HL-60 (cell line): ENCODE measurements around the gene DOCK8.
A peak's percentile ranks its signal among the peaks of the same experiment; 100 is the strongest.

Experiments
- DNase-seq, 2 experiments: peaks; one replicate each; pipeline ENCODE4 v3.0.0-alpha.2; 2010 to 2020; ENCODE audit warnings: low read depth in 1 of 2, low spot score in 1 of 2
- H3K27ac ChIP-seq: fragments of 250-450 bp; sonication (Bioruptor Pico); replicated peaks from 2 replicates; pipeline ENCODE4 v1.5.1; 2020; ENCODE audit warnings: mild to moderate bottlenecking, moderate library complexity
- H3K27me3 ChIP-seq: fragments of 250-450 bp; sonication (Bioruptor Pico); 2 replicates; pipeline ENCODE4 v1.5.1; 2021; ENCODE audit warnings: mild to moderate bottlenecking, moderate library complexity; ENCODE audit not compliant: insufficient read depth, poor library complexity, severe bottlenecking
- H3K4me3 ChIP-seq: replicated peaks from 2 replicates; pipeline ENCODE4 v1.5.1; 2011; ENCODE audit warnings: mild to moderate bottlenecking, control low read depth, low read length; ENCODE audit not compliant: insufficient read depth
- GABPA ChIP-seq: IDR thresholded peaks from 2 replicates; pipeline ENCODE4 v1.6.1; 2012; ENCODE audit warnings: low read depth
- POLR2AphosphoS5 ChIP-seq: IDR thresholded peaks from 2 replicates; pipeline ENCODE4 v1.6.1; 2012; ENCODE audit warnings: low read depth
- SPI1 ChIP-seq: IDR thresholded peaks from 2 replicates; pipeline ENCODE4 v1.6.1; 2012; ENCODE audit warnings: low read depth, mild to moderate bottlenecking, borderline replicate concordance
- TF ChIP-seq, protein P1 (sequence below): IDR thresholded peaks from 2 replicates; pipeline ENCODE4 v1.6.1; 2012; ENCODE audit warnings: low read depth; ENCODE audit not compliant: insufficient replicate concordance
- TF ChIP-seq, protein P2 (sequence below): IDR thresholded peaks from one replicate; pipeline ENCODE4 v1.5.1; 2011; ENCODE audit warnings: low read length, control low read depth, inconsistent platforms; ENCODE audit not compliant: insufficient read depth

DOCK8 gene

DNA sequence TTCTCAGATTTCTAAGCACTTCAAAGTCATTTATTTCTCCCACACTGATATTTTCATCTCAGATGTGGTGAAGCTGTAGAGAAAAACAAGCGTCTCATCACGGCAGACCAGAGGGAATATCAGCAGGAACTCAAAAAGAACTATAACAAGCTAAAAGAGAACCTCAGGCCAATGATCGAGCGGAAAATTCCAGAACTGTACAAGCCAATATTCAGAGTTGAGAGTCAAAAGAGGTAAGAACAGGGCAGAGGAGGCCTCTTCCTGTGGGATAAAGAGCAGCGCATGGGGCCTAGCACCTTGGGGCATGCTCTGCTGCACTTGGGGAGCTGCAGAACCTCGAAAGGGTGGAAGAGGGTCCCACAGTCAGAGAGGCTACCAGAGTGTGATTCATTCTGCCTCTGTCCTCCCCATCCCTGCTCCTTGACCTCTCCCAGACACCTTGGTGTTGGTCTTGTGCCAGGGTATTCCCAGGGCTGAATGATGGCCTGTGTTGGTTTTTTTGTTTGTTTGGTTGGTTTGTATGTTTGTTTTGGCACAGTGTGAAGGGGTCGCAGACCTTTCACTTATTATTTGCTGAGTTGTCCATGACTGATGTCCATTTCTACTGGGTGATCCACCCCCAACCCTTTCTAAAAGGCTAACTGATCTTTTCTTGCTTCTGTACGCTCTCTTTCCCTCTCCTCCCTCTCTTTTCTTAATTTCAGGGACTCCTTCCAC lies 248.9 kb downstream of the DOCK8 start:
- no peak overlapping the region for H3K4me3 ChIP-seq
- TF ChIP-seq, protein P1, sequence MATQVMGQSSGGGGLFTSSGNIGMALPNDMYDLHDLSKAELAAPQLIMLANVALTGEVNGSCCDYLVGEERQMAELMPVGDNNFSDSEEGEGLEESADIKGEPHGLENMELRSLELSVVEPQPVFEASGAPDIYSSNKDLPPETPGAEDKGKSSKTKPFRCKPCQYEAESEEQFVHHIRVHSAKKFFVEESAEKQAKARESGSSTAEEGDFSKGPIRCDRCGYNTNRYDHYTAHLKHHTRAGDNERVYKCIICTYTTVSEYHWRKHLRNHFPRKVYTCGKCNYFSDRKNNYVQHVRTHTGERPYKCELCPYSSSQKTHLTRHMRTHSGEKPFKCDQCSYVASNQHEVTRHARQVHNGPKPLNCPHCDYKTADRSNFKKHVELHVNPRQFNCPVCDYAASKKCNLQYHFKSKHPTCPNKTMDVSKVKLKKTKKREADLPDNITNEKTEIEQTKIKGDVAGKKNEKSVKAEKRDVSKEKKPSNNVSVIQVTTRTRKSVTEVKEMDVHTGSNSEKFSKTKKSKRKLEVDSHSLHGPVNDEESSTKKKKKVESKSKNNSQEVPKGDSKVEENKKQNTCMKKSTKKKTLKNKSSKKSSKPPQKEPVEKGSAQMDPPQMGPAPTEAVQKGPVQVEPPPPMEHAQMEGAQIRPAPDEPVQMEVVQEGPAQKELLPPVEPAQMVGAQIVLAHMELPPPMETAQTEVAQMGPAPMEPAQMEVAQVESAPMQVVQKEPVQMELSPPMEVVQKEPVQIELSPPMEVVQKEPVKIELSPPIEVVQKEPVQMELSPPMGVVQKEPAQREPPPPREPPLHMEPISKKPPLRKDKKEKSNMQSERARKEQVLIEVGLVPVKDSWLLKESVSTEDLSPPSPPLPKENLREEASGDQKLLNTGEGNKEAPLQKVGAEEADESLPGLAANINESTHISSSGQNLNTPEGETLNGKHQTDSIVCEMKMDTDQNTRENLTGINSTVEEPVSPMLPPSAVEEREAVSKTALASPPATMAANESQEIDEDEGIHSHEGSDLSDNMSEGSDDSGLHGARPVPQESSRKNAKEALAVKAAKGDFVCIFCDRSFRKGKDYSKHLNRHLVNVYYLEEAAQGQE = no peak
- TF ChIP-seq SPI1 = no peak
- DNase-seq = no peak
- no peaks in the 10 kb centered on the region for H3K27me3 ChIP-seq
- no peak overlapping the region for H3K27ac ChIP-seq

DNA sequence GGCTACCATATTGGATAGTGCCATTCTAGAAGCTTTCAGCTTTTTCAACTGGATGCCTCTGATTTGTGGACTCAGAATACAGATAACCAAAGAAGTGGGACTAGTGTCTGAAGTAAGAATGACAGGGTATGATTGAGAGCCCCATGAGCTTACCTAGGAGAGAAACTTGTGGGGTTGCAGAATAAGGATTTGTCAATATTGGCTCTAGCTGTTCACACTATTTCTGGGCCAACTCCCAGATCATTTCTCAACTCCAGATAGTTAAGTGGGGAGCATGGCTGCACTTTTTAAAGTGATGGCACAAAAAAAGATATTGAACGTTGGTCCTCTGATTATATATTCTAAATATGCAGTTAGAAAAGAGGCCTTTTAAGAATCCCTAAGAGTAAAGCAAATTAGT lies 252.1 kb downstream of the DOCK8 start:
- no peak overlapping the region for H3K27ac ChIP-seq
- DNase-seq = no peak
- TF ChIP-seq POLR2AphosphoS5 (no peak), GABPA (no peak), SPI1 (no peak)
- TF ChIP-seq, protein P2, sequence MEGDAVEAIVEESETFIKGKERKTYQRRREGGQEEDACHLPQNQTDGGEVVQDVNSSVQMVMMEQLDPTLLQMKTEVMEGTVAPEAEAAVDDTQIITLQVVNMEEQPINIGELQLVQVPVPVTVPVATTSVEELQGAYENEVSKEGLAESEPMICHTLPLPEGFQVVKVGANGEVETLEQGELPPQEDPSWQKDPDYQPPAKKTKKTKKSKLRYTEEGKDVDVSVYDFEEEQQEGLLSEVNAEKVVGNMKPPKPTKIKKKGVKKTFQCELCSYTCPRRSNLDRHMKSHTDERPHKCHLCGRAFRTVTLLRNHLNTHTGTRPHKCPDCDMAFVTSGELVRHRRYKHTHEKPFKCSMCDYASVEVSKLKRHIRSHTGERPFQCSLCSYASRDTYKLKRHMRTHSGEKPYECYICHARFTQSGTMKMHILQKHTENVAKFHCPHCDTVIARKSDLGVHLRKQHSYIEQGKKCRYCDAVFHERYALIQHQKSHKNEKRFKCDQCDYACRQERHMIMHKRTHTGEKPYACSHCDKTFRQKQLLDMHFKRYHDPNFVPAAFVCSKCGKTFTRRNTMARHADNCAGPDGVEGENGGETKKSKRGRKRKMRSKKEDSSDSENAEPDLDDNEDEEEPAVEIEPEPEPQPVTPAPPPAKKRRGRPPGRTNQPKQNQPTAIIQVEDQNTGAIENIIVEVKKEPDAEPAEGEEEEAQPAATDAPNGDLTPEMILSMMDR = no peak
- TF ChIP-seq, protein P1 = no peak
- H3K27me3 ChIP-seq = no peaks in the 10 kb centered on the region
- no peak overlapping the region for H3K4me3 ChIP-seq

DNA sequence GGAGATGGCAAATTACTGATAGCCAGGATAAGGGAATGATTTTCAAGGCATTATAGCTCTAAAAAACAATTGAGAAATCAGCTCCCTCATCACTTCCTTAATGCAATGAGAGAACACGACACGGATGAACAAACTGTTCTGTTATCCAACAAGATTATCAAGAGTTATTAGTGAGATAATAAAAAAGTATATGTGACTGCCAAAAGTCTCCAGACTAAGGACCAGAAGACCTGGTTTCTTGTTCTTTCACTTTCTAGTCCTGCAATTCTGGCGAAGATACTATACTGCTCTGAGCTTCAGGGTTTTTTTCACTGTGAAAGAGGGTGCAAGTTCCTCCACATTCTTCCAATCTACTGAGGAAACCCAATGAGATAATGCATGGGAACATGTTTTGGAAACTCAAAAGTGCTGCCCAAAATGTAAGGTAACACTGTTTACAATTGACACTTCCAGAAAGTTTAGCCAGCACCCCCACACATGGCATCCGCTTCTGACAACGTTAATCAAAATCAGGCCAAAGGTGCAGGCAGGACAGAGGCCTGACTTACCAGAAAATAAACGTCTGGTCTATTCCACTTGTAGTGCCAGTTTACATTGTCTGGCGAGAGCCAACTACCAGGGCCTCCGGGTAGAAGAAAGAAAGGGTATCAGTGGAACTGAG lies 254.2 kb downstream of the DOCK8 start:
- peak overlapping the region; percentile 38 for H3K27ac ChIP-seq
- no peak for DNase-seq
- H3K27me3 ChIP-seq = no peaks in the 10 kb centered on the region
- H3K4me3 ChIP-seq = peak overlapping the region; percentile 63
- TF ChIP-seq GABPA = no peak
- TF ChIP-seq, protein P1 = no peak
- TF ChIP-seq, protein P2 = no peak
- TF ChIP-seq POLR2AphosphoS5 = 0 out of 2 replicates have a peak, but pooled peaks have one; percentile 29
- TF ChIP-seq SPI1 = peak; percentile 18; the same call in 1 of the 2 replicates
